Measurements from ENCODE around the gene MBD3L2B.
"Not testable (repeated sequence)": the region's sequence is repeated elsewhere in the genome, so short reads cannot be mapped to it uniquely, and the experiment has no call there.

MBD3L2B gene

GRCh38 chr19:7021331-7021730, at the start of gene MBD3L2B:
MBD3L2B (minus strand) TSS chr19:7021431; CDS start chr19:7021397, 34 bp downstream.
- not testable (repeated sequence) for DNase-seq

GRCh38 chr19:7069904-7070226, 48.6 kb upstream of the MBD3L2B start:
- DNase-seq, result no peak

- DNase-seq, result peak; percentile 99
Observed at GRCh38 chr19:7069042-7069903, 48.0 kb upstream of the MBD3L2B start, which contains the start of gene ZNF557. ZNF557 (plus strand) TSS chr19:7069703; CDS start chr19:7075075, 5,372 bp downstream.

- DNase-seq, result no peak
Observed at GRCh38 chr19:7068599-7068998, 47.4 kb upstream of the MBD3L2B start.

GRCh38 chr19:7067716-7068115, 46.5 kb upstream of the MBD3L2B start:
- DNase-seq, result no peak

GRCh38 chr19:7067122-7067521, 45.9 kb upstream of the MBD3L2B start:
- not testable (repeated sequence) for DNase-seq

- DNase-seq, result no peak
Observed at GRCh38 chr19:7063764-7064418, 42.7 kb upstream of the MBD3L2B start.

GRCh38 chr19:7063339-7063738, 42.1 kb upstream of the MBD3L2B start:
- no peak for DNase-seq

- DNase-seq, result not testable (repeated sequence)
Observed at GRCh38 chr19:7059977-7060376, 38.7 kb upstream of the MBD3L2B start.

GRCh38 chr19:7058576-7058975, 37.3 kb upstream of the MBD3L2B start, which contains the start of gene MBD3L3:
MBD3L3 (minus strand) TSS chr19:7058676; CDS start chr19:7058605, 71 bp downstream.
- not testable (repeated sequence) for DNase-seq

- DNase-seq, result not testable (repeated sequence)
Observed at GRCh38 chr19:7056371-7056770, 35.1 kb upstream of the MBD3L2B start.

GRCh38 chr19:7055679-7056078, 34.4 kb upstream of the MBD3L2B start:
- not testable (repeated sequence) for DNase-seq

GRCh38 chr19:7054635-7055368, 33.6 kb upstream of the MBD3L2B start:
- DNase-seq, result not testable (repeated sequence)

GRCh38 chr19:7052896-7053295, 31.7 kb upstream of the MBD3L2B start:
- not testable (repeated sequence) for DNase-seq

GRCh38 chr19:7051421-7051820, 30.2 kb upstream of the MBD3L2B start:
- not testable (repeated sequence) for DNase-seq

GRCh38 chr19:7049021-7049420, 27.8 kb upstream of the MBD3L2B start, which contains the start of gene MBD3L2:
MBD3L2 (plus strand) TSS chr19:7049321; CDS start chr19:7049374, 53 bp downstream.
- DNase-seq, result not testable (repeated sequence)

- not testable (repeated sequence) for DNase-seq
Observed at GRCh38 chr19:7041563-7041962, 20.3 kb upstream of the MBD3L2B start.

- DNase-seq, result not testable (repeated sequence)
Observed at GRCh38 chr19:7040079-7040478, 18.8 kb upstream of the MBD3L2B start, which contains the start of gene MBD3L4. MBD3L4 (minus strand) TSS chr19:7040179; CDS start chr19:7040144, 35 bp downstream.

GRCh38 chr19:7030278-7030677, 9.0 kb upstream of the MBD3L2B start, which contains the start of gene MBD3L5:
MBD3L5 (plus strand) TSS chr19:7030578; CDS start chr19:7030612, 34 bp downstream.
- not testable (repeated sequence) for DNase-seq

- not testable (repeated sequence) for DNase-seq
Observed at GRCh38 chr19:7028790-7029189, 7.6 kb upstream of the MBD3L2B start.

GRCh38 chr19:7018828-7019227, 2.4 kb downstream of the MBD3L2B start:
- DNase-seq, result no peak

- DNase-seq, result no peak
Observed at GRCh38 chr19:7013678-7014077, 7.6 kb downstream of the MBD3L2B start.

Data from activated T-cell treated with anti-CD3 and anti-CD28 coated beads for 4 hours (primary cell).